Measurements from ENCODE around the gene CLDN17. TPM values are rescaled to one million over a fixed set of nuclear protein-coding genes. Genes with fewer than 3 reads are reported as not detected.

Gene CLDN17
- total RNA-seq, 1 donor from 2014 or later = not detected

GRCh38 chr21:30206551-30207251 lies 40.1 kb upstream of the CLDN17 start:
- intact Hi-C loops (cut with DNase I) = no loop called here
- no peak for TF ChIP-seq CTCF (IDR thresholded peaks at IDR 0.05)
- no peak for ATAC-seq

GRCh38 chr21:30200000-30200399 lies 33.4 kb upstream of the CLDN17 start:
- Histone ChIP-seq H3K36me3 (no peaks in the 10 kb centered on the region), H3K27ac (no peak overlapping the region), H3K9me3 (no peaks in the 10 kb centered on the region), H3K27me3 (no peaks in the 10 kb centered on the region), H3K4me3 (no peak overlapping the region), H3K4me1 (peaks cover 2% of the 10 kb centered on the region)
- DNase-seq (no peak), ATAC-seq (peak; percentile 72)
- intact Hi-C loops (cut with DNase I) = no loop called here
- no peak for TF ChIP-seq CTCF (IDR thresholded peaks at IDR 0.05)

More at GRCh38 chr21:30206551-30207251, 40.1 kb upstream of the CLDN17 start:
- no peak overlapping the region for H3K27ac ChIP-seq
- H3K9me3 ChIP-seq = no peaks in the 10 kb centered on the region
- H3K4me1 ChIP-seq = no peaks in the 10 kb centered on the region
- no peak for DNase-seq
- H3K4me3 ChIP-seq = no peak overlapping the region
- no peaks in the 10 kb centered on the region for H3K36me3 ChIP-seq
- H3K27me3 ChIP-seq = no peaks in the 10 kb centered on the region

GRCh38 chr21:30194701-30195299 lies 28.2 kb upstream of the CLDN17 start:
- no peaks in the 10 kb centered on the region for H3K27me3 ChIP-seq
- peaks cover 2% of the 10 kb centered on the region for H3K4me1 ChIP-seq
- H3K9me3 ChIP-seq = no peaks in the 10 kb centered on the region
- TF ChIP-seq CTCF (IDR thresholded peaks at IDR 0.05) = peak; percentile 52
- intact Hi-C loops (cut with DNase I) = no loop called here
- H3K36me3 ChIP-seq = no peaks in the 10 kb centered on the region
- ATAC-seq (peak; percentile 77), DNase-seq (no peak)
- no peak overlapping the region for H3K4me3 ChIP-seq
- H3K27ac ChIP-seq = no peak overlapping the region

- H3K27me3 ChIP-seq = no peaks in the 10 kb centered on the region
- no peak overlapping the region for H3K4me3 ChIP-seq
- H3K27ac ChIP-seq = no peak overlapping the region
- no peak for TF ChIP-seq CTCF (IDR thresholded peaks at IDR 0.05)
- no peaks in the 10 kb centered on the region for H3K36me3 ChIP-seq
- no peaks in the 10 kb centered on the region for H3K4me1 ChIP-seq
- intact Hi-C loops (cut with DNase I) = no loop called here
- ATAC-seq = no peak
- no peaks in the 10 kb centered on the region for H3K9me3 ChIP-seq
- no peak for DNase-seq
Measured at GRCh38 chr21:30193201-30193600, 26.6 kb upstream of the CLDN17 start.

- intact Hi-C loops (cut with DNase I) = no loop called here
- H3K4me1 ChIP-seq = no peaks in the 10 kb centered on the region
- DNase-seq (no peak), ATAC-seq (no peak)
- no peak overlapping the region for H3K4me3 ChIP-seq
- no peaks in the 10 kb centered on the region for H3K9me3 ChIP-seq
- no peak overlapping the region for H3K27ac ChIP-seq
- no peaks in the 10 kb centered on the region for H3K36me3 ChIP-seq
- TF ChIP-seq CTCF (IDR thresholded peaks at IDR 0.05) = no peak
- H3K27me3 ChIP-seq = no peaks in the 10 kb centered on the region
Measured at GRCh38 chr21:30190554-30190953, 23.9 kb upstream of the CLDN17 start.

Measured in upper lobe of right lung (tissue), 1 donor.